Fibroblast of lung (primary cell): ENCODE data around the gene PTPRQ. TPM values are rescaled to one million over a fixed set of nuclear protein-coding genes. Genes with fewer than 3 reads are reported as not detected.

Experiments used
- DNase-seq, 2 donors: peaks; one replicate each; pipeline versions ENCODE4 v3.0.0 to v3.0.0-alpha.2; 2010; ENCODE audit warnings: low read depth in 2 of 2
- H2AFZ ChIP-seq: 2 replicates; pipeline ENCODE4 v1.5.1; 2012; ENCODE audit warnings: low read length, control low read depth, inconsistent platforms
- H3K27ac ChIP-seq: 2 replicates; pipeline ENCODE4 v1.5.1; 2011; ENCODE audit warnings: low read length, control low read depth; ENCODE audit not compliant: insufficient read depth
- H3K27me3 ChIP-seq: 2 replicates; pipeline ENCODE4 v1.5.1; 2011; ENCODE audit warnings: mild to moderate bottlenecking, low read length; ENCODE audit not compliant: control insufficient read depth, insufficient read depth
- H3K36me3 ChIP-seq: 2 replicates; pipeline ENCODE4 v1.5.1; 2011; ENCODE audit warnings: low read length; ENCODE audit not compliant: control insufficient read depth, insufficient read depth
- H3K4me1 ChIP-seq: 2 replicates; pipeline ENCODE4 v1.5.1; 2011; ENCODE audit warnings: low read length; ENCODE audit not compliant: control insufficient read depth, insufficient read depth; ENCODE audit errors: extremely low read depth
- H3K4me2 ChIP-seq: 2 replicates; pipeline ENCODE4 v1.5.1; 2011; ENCODE audit warnings: low read length, control low read depth; ENCODE audit not compliant: insufficient read depth; ENCODE audit errors: extremely low read depth
- H3K4me3 ChIP-seq, 4 experiments: fragments of 200-600 bp in 1 of 4; sonication (generic) in 1 of 4; replicated peaks in 1 of 4; 2 replicates each; pipeline ENCODE4 v1.5.1; 2011 to 2016; ENCODE audit warnings: low read length in 4 of 4, low read depth in 3 of 4, mild to moderate bottlenecking in 3 of 4, control low read depth in 2 of 4, inconsistent platforms in 1 of 4, mixed read lengths in 1 of 4; ENCODE audit not compliant: insufficient read depth in 1 of 4; ENCODE audit errors: control extremely low read depth in 1 of 4
- H3K79me2 ChIP-seq: 2 replicates; pipeline ENCODE4 v1.5.1; 2012; ENCODE audit warnings: mild to moderate bottlenecking, low read length, inconsistent platforms; ENCODE audit not compliant: control insufficient read depth, insufficient read depth
- H3K9ac ChIP-seq: 2 replicates; pipeline ENCODE4 v1.5.1; 2011; ENCODE audit warnings: mild to moderate bottlenecking, low read length, control low read depth; ENCODE audit not compliant: insufficient read depth
- H3K9me3 ChIP-seq: 2 replicates; pipeline ENCODE4 v1.5.1; 2012; ENCODE audit warnings: low read depth, low read length; ENCODE audit not compliant: control insufficient read depth, insufficient read depth
- H4K20me1 ChIP-seq: 2 replicates; pipeline ENCODE4 v1.5.1; 2011; ENCODE audit warnings: low read length; ENCODE audit not compliant: control insufficient read depth, insufficient read depth; ENCODE audit errors: extremely low read depth
- CTCF ChIP-seq, 2 donors: IDR thresholded peaks in 1 of 2; conservative IDR thresholded peaks in 1 of 2; 1 replicate in 1 of 2; 2 replicates in 1 of 2; pipeline ENCODE4 v1.5.1; 2011 to 2012; ENCODE audit warnings: low read length in 2 of 2, control low read depth in 1 of 2, inconsistent platforms in 1 of 2, low read depth in 1 of 2, mild to moderate bottlenecking in 1 of 2
- EZH2 ChIP-seq: IDR thresholded peaks from 2 replicates; pipeline ENCODE4 v1.5.1; 2012; ENCODE audit warnings: low read length, control low read depth, mild to moderate bottlenecking; ENCODE audit errors: missing control alignments
- polyA minus RNA-seq: library from RNA; depleted of rRNA, polyadenylated mRNA; stranded (reverse); fragments of >200 nt; gene quantifications from 2 replicates; pipeline ENCODE4 v1.2.3, GENCODE V29; 2011; ENCODE audit warnings: low replicate concordance
- polyA plus RNA-seq, 2 donors: library from polyadenylated mRNA; depleted of rRNA in 1 of 2; stranded (reverse) in 1 of 2; unstranded in 1 of 2; fragments of >200 nt; gene quantifications; 2 replicates each; pipeline ENCODE4 v1.2.1, GENCODE V29; 2011 to 2012; ENCODE audit warnings: missing spikeins in 1 of 2
- total RNA-seq: library from RNA; depleted of rRNA; stranded (reverse); fragments of >200 nt; gene quantifications from 2 replicates; pipeline ENCODE4 v1.2.1, GENCODE V29; 2014

Gene PTPRQ
- total RNA-seq (0.77 and 1.3 TPM in 2 replicates), polyA plus RNA-seq (1.2 and 7.7 TPM in 2 replicates), polyA minus RNA-seq (0.22 and 2.6 TPM in 2 replicates)
- polyA plus RNA-seq (2012), result 0.61 and 4.0 TPM in 2 replicates

- DNase-seq, result peak; percentile 67 to 74
- H3K9ac ChIP-seq, result no peak within 1 kb of the TSS
Measured at GRCh38 chr12:80443974-80444666, at the start of gene PTPRQ. Gene PTPRQ, plus strand, starts transcription at chr12:80444235. Its CDS starts 111 bp downstream, at chr12:80444346.

GRCh38 chr12:80400571-80400991 lies 43.5 kb upstream of the PTPRQ start:
- peak overlapping the region; percentile 49 for H3K4me2 ChIP-seq
- peak; percentile 34 to 50 for DNase-seq
- no peak overlapping the region for H3K27ac ChIP-seq
- no peaks in the 10 kb centered on the region for H3K27me3 ChIP-seq
- H3K9me3 ChIP-seq, result no peaks in the 10 kb centered on the region
- H4K20me1 ChIP-seq, result no peaks in the 10 kb centered on the region
- H3K36me3 ChIP-seq, result no peaks in the 10 kb centered on the region
- H3K9ac ChIP-seq, result no peak overlapping the region
- H3K4me1 ChIP-seq, result no peaks in the 10 kb centered on the region
- peak overlapping the region; percentile 75 for H2AFZ ChIP-seq
- TF ChIP-seq EZH2 (no peak), CTCF (conservative IDR thresholded peaks at IDR 0.05 in 1 of 2, IDR thresholded peaks at IDR 0.05 in 1 of 2; ENCODE audit: low read depth in 1 of 2, low read length in 2 of 2) (no peak)
- H3K4me3 ChIP-seq, result peak overlapping the region; percentile 29 to 57 (median 49)
- H3K79me2 ChIP-seq, result no peaks in the 10 kb centered on the region

More at GRCh38 chr12:80443974-80444666, at the start of gene PTPRQ:
- Histone ChIP-seq H3K36me3 (no peaks in the 10 kb centered on the region), H3K9me3 (no peaks in the 10 kb centered on the region), H3K27ac (peak within 1 kb of the TSS; percentile 10), H2AFZ (peak within 1 kb of the TSS; percentile 7), H3K79me2 (no peaks in the 10 kb centered on the region), H3K27me3 (no peaks in the 10 kb centered on the region), H3K4me2 (peak within 1 kb of the TSS; percentile 80), H3K4me3 (peak within 1 kb of the TSS in 2 of 4 experiments; percentile 5 to 23), H3K4me1 (peaks cover 8% of the 10 kb centered on the region), H4K20me1 (no peaks in the 10 kb centered on the region)
- TF ChIP-seq CTCF (conservative IDR thresholded peaks at IDR 0.05 in 1 of 2, IDR thresholded peaks at IDR 0.05 in 1 of 2; ENCODE audit: low read depth in 1 of 2, low read length in 2 of 2), result no peak
- no peak for TF ChIP-seq EZH2

GRCh38 chr12:80401191-80401590 lies 42.8 kb upstream of the PTPRQ start:
- Histone ChIP-seq H3K79me2 (no peaks in the 10 kb centered on the region), H3K4me3 (peak overlapping the region in 3 of 4 experiments; percentile 29 to 57 (median 57))

More at GRCh38 chr12:80401191-80401590, 42.8 kb upstream of the PTPRQ start:
- H3K27me3 ChIP-seq, result no peaks in the 10 kb centered on the region
- H2AFZ ChIP-seq, result peak overlapping the region; percentile 75
- H3K36me3 ChIP-seq, result no peaks in the 10 kb centered on the region
- DNase-seq, result no peak
- no peaks in the 10 kb centered on the region for H4K20me1 ChIP-seq
- H3K9me3 ChIP-seq, result no peaks in the 10 kb centered on the region
- no peak overlapping the region for H3K9ac ChIP-seq
- H3K27ac ChIP-seq, result no peak overlapping the region
- H3K4me2 ChIP-seq, result peak overlapping the region; percentile 49
- no peaks in the 10 kb centered on the region for H3K4me1 ChIP-seq
- TF ChIP-seq EZH2 (no peak), CTCF (conservative IDR thresholded peaks at IDR 0.05 in 1 of 2, IDR thresholded peaks at IDR 0.05 in 1 of 2; ENCODE audit: low read depth in 1 of 2, low read length in 2 of 2) (no peak)
